SH-SY5Y (cell line): ENCODE results near the gene ZNF322.

ENCODE experiments used
- GATA2 ChIP-seq: IDR thresholded peaks from 2 replicates; pipeline ENCODE4 v1.6.1; 2011; ENCODE audit warnings: mild to moderate bottlenecking, low read depth, low read length
- GATA3 ChIP-seq: IDR thresholded peaks from 2 replicates; pipeline ENCODE4 v1.6.1; 2011; ENCODE audit warnings: low read depth, mild to moderate bottlenecking, low read length, moderate library complexity

DNA sequence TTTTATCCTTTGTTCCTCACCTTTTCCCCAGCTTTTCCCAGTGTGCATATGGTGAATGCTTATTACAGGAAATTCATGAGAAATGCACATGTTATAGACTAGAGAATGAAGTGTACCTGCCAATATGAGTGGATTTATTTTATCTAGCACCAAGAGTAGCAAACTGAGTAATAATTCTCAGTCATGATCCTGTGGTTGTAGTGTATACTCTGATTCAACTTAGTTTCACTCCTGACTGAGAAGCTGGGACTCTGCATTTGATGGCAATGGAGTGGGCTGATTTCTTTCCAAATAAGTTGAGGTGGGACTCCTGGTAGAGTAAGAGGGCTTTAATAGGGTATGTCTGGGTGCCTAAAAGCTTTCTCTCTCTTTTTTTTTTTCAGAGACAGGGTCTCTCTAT, 58.8 kb downstream of the ZNF322 start:
- TF ChIP-seq GATA3 (no peak), GATA2 (no peak)
